A673 (cell line): ENCODE data around the gene CRACR2A. TPM values are rescaled to one million over a fixed set of nuclear protein-coding genes. Genes with fewer than 3 reads are reported as not detected.

Experiments used
- BruUV-seq: library from RNA; stranded (reverse); fragments of 400-500 nt; replicated peaks from 2 replicates; lab custom pipeline; 2021; lab: Mats Ljungman, UMichigan
- CTCF ChIA-PET: fragments of 300-600 bp; sonication (Branson Sonifier 250); formaldehyde crosslinking; loops from one replicate; lab custom pipeline; 2022; ENCODE audit warnings: antibody characterized with exemption; lab: Charles Lee
- POLR2A ChIA-PET: fragments of 300-600 bp; sonication (Branson Sonifier 250); formaldehyde crosslinking; loops from one replicate; lab custom pipeline; 2022; ENCODE audit warnings: antibody characterized with exemption; ENCODE audit not compliant: low non-redundant PET; lab: Charles Lee
- DNase-seq: peaks from one replicate; pipeline ENCODE4 v3.0.0-alpha.2; 2015; ENCODE audit warnings: low spot score
- H3K27ac ChIP-seq: fragments of 200-600 bp; sonication (generic); 2 replicates; pipeline ENCODE4 v1.5.1; 2016; ENCODE audit warnings: mixed run types, low read depth, mild to moderate bottlenecking, mixed read lengths, antibody characterized with exemption, low read length; ENCODE audit not compliant: poor library complexity, severe bottlenecking
- H3K27me3 ChIP-seq: fragments of 200-600 bp; sonication (generic); replicated peaks from 2 replicates; pipeline ENCODE4 v1.6.1; 2017; ENCODE audit warnings: mixed run types, low read depth, mild to moderate bottlenecking, mixed read lengths, antibody characterized with exemption, low read length; ENCODE audit not compliant: insufficient read depth, poor library complexity
- H3K36me3 ChIP-seq: fragments of 200-600 bp; sonication (generic); 2 replicates; pipeline ENCODE4 v1.6.1; 2016; ENCODE audit warnings: mixed run types, mild to moderate bottlenecking, mixed read lengths, antibody characterized with exemption, low read length; ENCODE audit not compliant: insufficient read depth, poor library complexity, severe bottlenecking
- H3K4me1 ChIP-seq: fragments of 200-600 bp; sonication (generic); 2 replicates; pipeline ENCODE4 v1.6.1; 2017; ENCODE audit warnings: mixed run types, mild to moderate bottlenecking, mixed read lengths, antibody characterized with exemption, low read length; ENCODE audit not compliant: insufficient read depth, poor library complexity, severe bottlenecking
- H3K4me3 ChIP-seq: fragments of 200-600 bp; sonication (generic); 2 replicates; pipeline ENCODE4 v1.5.1; 2016; ENCODE audit warnings: low read depth, mixed run types, mild to moderate bottlenecking, mixed read lengths, low read length; ENCODE audit not compliant: poor library complexity, severe bottlenecking
- H3K9me3 ChIP-seq: fragments of 200-600 bp; sonication (generic); 2 replicates; pipeline ENCODE4 v1.6.1; 2016; ENCODE audit warnings: mixed run types, low read depth, mild to moderate bottlenecking, mixed read lengths, antibody characterized with exemption, low read length; ENCODE audit not compliant: poor library complexity, severe bottlenecking
- CTCF ChIP-seq: fragments of 300-800, 200-600 bp; sonication (generic); conservative IDR thresholded peaks from 2 replicates; pipeline ENCODE4 v1.5.1; 2017; ENCODE audit warnings: low read depth, mild to moderate bottlenecking, antibody characterized with exemption, low read length, moderate library complexity, mixed read lengths
- EZH2 ChIP-seq: fragments of 200-600 bp; sonication (generic); IDR thresholded peaks from 2 replicates; pipeline ENCODE4 v1.6.1; 2017; ENCODE audit warnings: borderline replicate concordance, low read depth, mild to moderate bottlenecking, mixed read lengths, antibody characterized with exemption, low read length; ENCODE audit not compliant: poor library complexity, severe bottlenecking
- intact Hi-C: fragments of 100-400 bp; cut with micrococcal nuclease; formaldehyde crosslinking; loops from one replicate; pipeline ENCODE4 v1.10.0; 2022; ENCODE audit not compliant: unreplicated experiment
- total RNA-seq: library from RNA; stranded (reverse); gene quantifications from 2 replicates; pipeline ENCODE4 v1.2.3, GENCODE V29; 2021

The CRACR2A gene
- total RNA-seq, 1 experiment from 2014 or later, result 0.13 TPM

- intact Hi-C loops, result no loop called here
- POLR2A ChIA-PET, result no interaction called here
- no TSS peak for BruUV-seq
- Histone ChIP-seq H3K4me1 (no peaks in the 10 kb centered on the region), H3K9me3 (no peaks in the 10 kb centered on the region), H3K27ac (no peak overlapping the region), H3K4me3 (no peak overlapping the region), H3K36me3 (no peaks in the 10 kb centered on the region), H3K27me3 (peaks cover 79% of the 10 kb centered on the region)
- CTCF ChIA-PET, result no interaction called here
- no peak for DNase-seq
- TF ChIP-seq EZH2, result no peak
Observed at GRCh38 chr12:3728686-3729085, 24.2 kb downstream of the CRACR2A start.

- no peak for TF ChIP-seq CTCF
- no peak for TF ChIP-seq EZH2
- no peak for DNase-seq
- Histone ChIP-seq H3K4me3 (no peak overlapping the region), H3K27me3 (peaks cover 76% of the 10 kb centered on the region), H3K36me3 (no peaks in the 10 kb centered on the region), H3K27ac (no peak overlapping the region), H3K4me1 (no peaks in the 10 kb centered on the region), H3K9me3 (peaks cover 2% of the 10 kb centered on the region)
- BruUV-seq, result no TSS peak
- CTCF ChIA-PET, result no interaction called here
- intact Hi-C loops, result no loop called here
- POLR2A ChIA-PET, result no interaction called here
Observed at GRCh38 chr12:3727877-3728632, 24.9 kb downstream of the CRACR2A start.

- DNase-seq, result no peak
- ChIA-PET POLR2A (no interaction called here), CTCF (no interaction called here)
- no peaks in the 10 kb centered on the region for H3K4me1 ChIP-seq
- H3K4me3 ChIP-seq, result no peak overlapping the region
- H3K36me3 ChIP-seq, result no peaks in the 10 kb centered on the region
- intact Hi-C loops, result no loop called here
- no peak overlapping the region for H3K27ac ChIP-seq
- TF ChIP-seq EZH2 (no peak), CTCF (no peak)
- no TSS peak for BruUV-seq
- H3K9me3 ChIP-seq, result peaks cover 5% of the 10 kb centered on the region
- H3K27me3 ChIP-seq, result peaks cover 76% of the 10 kb centered on the region
Observed at GRCh38 chr12:3727354-3727753, 25.6 kb downstream of the CRACR2A start.
